Stimulated activated CD8-positive, alpha-beta memory T cell treated with anti-CD3 and anti-CD28 coated beads, Interleukin-4, amount 100 ng/mL, for 4 hours (primary cell): ENCODE data around the gene NEGR1.

ENCODE experiments used
- DNase-seq, 2 donors: peaks; one replicate each; pipeline ENCODE4 v3.0.0-alpha.2; 2020; ENCODE audit warnings: low read depth in 2 of 2, low spot score in 1 of 2

The NEGR1 gene

DNA sequence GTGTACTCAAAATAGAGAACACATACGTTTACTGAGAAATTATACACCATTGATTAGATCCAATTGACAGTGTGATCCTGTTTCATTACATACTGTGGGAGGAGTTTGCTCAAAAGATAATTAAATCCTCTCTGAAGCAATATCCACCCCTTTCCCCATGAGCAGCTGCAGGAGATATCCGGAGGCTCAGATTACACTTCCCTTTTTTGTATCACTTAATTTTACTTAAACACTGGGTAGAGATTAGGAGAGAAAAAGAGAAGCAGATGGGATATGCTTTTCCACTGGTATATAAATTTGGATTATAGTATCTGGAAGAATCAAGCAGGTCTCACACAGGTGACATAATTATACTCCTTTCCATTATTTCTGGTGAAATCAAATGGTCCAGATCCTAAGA is 868.2 kb downstream of the NEGR1 start:
- no peak for DNase-seq

DNA sequence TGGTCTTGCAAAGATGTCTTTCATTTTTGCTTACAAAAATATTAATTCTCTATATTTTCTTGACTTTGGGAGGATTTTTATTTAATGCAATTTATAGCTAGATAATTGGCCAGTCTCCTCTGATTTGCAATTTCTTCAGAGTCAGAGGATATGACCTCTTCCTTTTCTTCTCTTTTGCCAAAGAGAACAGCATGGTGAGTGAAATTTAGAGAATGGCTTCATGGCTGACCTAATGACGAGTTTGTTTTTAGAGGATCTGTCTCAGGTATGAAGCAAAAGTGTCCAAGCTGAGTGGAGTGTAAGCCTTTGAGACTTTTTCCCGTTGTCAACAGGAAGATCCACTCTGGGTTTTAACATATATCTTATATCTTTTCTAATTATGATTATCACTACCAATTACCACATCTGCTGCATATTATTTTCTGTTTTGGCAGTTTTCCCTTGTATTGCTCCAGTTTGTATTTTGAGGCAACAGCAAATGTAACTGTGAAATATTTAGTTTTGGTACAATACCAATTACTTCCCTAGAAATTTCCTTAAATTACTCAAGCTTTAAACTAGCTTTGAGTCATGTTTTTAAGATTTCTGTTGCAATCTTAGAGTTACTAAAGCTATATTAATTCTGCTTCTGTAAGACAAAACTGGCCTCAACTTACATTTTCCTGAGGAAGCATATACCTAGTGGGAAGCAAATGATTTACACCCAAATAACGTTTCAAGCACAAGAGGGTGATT is 868.7 kb downstream of the NEGR1 start:
- DNase-seq = no peak

DNA sequence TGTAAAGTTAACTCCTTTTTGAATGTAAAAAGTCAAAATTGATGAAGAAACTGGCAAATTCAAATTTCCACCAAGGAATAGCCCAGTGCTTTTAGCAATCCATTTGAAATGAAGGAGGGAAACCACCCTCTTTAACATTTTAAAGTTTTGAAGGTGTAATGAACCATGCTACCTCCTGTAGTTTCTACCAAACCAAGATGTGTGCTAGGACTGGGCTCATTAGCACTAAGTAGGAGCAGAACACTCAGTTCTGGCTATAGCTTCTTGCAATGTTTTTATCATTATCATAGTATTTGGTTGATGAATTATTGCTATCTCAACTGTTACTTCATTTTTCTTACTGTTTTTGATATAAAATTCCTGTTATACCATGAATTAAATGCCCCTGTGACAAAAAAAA is 882.3 kb downstream of the NEGR1 start:
- DNase-seq = no peak

DNA sequence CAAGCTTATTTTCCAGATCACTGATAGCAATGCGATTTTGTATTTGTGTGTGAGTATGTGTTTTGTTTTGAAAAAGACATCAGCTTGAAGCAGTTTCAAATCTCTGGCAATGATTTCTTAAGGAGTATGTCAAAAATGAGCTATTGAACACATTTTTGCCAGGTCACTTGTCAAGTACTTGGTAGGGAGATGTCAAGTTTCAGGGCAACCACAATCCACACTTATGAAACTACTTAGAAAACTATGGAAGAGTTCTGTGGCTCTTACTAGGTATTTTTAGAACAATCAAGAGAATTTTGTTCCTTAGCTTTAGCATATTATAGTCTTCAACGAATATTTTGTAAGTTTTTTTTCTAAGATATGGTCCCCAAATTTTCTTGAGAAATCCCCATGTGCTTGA is 882.7 kb downstream of the NEGR1 start:
- no peak for DNase-seq

DNA sequence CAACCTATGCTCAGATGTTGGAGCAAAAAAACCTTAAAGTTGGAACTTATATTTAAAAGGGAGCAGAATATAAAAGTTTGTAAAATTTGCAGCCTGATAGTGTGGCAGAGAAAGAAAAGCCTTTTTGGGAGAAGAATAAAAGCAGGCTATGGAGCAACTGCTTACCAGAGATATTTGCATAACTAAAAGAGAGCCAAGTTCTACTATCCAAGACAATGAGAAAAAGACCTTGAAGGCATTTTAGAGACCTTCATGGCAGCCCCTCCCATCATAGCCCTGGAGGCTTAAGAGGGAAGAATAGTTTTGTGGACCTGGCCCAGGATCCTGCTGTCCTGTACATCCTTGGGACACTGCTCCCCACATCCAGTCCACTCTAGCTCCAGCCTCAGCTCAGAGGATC is 889.0 kb downstream of the NEGR1 start:
- DNase-seq = no peak

DNA sequence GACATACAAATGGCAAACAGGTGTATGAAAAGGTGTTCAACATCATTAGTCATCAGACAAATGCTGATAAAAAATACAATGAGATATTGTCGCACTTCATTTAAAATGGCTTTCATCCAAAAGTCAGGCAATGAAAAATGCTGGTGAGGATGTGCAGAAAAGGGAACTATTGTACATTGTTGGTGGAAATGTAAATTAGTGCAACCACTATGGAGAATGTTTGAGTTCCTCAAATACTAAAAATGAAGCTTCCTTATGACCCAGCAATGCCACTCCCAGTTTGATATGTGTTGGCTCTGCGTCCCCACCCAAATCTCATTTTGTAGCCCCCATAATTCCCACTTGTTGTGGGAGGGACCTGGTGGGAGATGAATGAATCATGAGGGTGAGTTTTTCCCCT is 891.8 kb downstream of the NEGR1 start:
- DNase-seq = no peak

DNA sequence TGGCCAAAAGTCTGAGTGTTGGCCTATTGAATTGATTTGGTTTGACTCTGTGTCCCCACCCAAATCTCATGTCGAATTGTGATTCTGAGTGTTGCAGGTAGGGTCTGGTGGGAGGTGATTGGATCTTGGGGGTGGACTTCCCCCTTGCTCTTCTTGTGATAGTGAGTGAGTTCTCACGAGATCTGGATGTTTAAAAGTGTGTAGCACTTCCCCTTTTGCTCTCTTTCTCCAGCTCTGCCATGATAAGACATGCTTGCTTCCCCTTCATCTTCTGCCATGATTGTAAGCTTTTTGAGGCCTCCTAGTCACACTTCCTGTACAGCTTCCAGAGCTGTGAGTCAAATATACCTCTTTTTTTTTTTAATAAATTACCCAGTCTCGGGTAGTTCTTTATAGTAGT is 904.5 kb downstream of the NEGR1 start:
- no peak for DNase-seq

DNA sequence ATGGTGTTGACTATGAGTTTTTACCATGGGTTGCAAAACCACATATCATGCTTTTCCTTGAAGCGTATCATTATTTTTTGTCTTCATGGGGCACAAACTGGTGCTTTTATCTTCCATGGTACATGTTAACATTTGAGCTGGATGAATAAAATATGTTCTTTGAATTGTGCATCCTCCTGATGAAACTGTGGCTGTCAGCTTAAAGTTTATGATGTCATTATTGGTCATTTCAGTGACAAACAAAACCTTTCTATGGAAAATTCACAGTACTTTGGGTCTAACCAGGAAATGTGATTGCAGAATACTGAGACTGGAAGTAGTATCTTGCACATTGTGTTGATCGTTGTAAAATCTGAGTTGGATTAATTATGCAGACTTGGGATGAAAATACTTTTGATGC is 909.8 kb downstream of the NEGR1 start:
- no peak for DNase-seq

DNA sequence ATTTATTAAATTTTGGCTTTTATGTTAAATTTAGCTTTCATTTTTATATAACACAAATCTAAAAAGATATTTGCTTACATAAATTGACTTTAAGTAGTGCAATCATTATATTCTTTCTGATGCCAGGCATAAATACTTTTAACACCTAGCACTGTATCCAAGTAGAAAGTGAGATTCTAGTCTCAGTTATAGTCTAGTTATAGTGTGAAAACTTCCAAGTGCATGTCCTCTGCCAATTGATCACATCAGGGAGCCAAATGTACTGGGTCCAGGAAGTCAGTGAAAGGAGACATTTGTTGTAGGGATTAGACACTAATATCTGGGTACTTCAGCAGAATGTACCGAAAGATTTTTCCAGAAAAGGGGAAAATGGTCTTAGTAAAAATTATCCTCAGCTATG is 910.8 kb downstream of the NEGR1 start:
- DNase-seq = no peak

DNA sequence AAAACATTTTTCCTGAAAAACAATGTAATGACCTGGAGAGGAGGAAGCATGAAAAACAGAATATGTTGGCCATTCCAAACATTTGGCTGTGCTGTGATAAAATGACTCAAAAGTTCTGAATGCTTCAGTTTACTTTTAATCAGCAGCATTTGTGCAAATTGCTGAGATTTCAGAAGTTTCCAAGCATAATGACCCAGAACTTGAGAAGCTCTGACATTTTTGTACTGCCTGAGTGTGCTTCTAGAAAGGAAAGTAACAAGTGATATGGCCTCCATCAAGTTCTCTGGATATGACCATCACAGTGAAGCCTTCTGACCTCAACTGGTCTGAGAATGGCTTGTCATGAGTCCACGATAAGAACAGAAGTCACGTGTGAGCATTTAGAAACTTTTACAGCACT is 918.1 kb downstream of the NEGR1 start:
- no peak for DNase-seq

DNA sequence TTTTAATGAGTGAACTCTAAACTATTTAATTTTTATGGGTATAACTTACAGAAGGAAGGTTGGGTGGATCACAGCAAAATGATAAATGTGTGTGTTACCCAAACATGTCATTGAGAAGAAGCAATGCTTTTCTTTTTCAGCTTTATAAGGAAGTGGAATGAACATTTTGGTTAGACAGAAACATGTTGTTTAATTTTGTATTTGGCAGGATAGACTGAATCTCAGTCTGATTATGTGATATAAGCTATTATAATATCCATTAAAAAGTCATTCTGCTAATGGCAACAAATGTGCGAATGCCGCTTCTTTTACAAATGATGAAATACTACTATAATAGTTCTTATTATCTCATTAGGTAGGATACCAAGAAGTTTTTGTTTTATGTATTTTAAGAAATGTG is 919.6 kb downstream of the NEGR1 start:
- no peak for DNase-seq

DNA sequence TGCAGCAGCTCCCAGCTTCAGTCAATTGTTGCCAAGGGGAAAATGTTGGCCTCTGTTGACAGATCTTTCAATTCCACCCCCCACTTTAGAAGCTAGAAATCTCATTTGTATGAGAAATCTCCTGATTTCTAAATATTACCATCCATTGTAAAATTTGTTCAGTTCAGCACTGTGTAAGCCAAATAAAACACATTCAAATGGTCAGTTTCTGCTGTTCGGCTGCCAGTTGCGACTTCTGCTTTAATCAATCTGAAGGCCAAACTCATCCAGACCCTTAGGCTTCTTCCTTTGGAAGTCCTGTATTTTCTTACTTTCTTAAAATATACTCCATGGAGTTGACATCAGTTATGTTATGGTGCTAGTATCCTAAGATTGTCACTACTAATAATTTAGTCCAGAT is 920.3 kb downstream of the NEGR1 start:
- no peak for DNase-seq

DNA sequence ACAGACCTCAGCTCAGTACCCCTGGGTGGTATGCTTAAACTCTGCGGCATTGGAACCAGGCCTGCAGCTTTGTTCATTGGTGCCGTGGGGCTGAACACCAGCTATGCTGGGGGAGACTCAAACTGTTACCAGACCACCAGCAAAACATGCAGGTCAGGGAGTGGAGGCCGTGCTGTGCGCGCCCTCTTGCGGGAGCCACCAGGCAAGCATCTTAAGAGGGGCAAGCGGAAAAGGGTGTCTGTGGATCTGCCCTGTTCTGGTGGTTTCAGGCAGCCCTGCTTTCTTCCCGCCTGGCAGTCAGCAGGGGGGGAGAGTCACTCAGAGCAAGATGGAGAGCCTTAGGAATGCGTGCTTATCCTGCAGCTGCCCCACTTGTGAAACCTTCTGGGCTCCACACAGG is 924.6 kb downstream of the NEGR1 start:
- DNase-seq = no peak

DNA sequence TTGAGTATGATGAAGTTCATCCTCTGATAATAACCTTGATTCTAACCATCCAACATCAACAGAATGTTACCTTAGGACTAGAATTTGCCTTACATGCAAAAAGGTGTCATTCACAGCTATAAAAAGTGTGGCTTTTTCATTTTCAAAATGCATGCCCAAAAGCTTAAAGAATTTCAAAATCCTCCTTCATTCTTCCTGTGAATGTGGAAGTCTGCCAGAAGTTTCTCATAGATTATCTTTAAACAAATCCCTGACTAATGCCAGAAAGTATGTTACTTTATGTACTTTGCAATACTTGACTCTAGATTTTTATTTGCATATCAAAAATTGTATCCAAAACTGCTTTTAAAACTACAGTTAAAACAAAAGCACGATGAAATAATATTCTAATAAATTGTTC is 930.9 kb downstream of the NEGR1 start:
- DNase-seq = no peak

DNA sequence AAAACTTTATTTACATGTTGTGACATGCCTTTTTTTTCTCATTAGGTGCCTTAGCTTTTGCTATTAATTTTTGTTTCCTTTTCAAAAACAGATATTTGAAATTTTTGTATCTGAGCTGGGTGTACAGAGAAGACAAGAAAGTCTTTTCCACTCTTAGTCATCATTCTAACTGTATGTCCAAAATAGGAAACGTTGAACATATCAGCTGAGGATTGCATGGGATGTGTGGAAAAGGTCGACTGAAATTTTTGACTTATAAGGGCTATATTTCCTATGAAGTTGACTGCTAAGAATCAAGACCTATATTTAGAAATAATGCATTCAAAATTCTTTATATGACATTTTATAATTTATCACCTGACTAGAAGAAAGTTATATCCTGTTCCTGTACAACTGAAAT is 931.5 kb downstream of the NEGR1 start:
- no peak for DNase-seq

DNA sequence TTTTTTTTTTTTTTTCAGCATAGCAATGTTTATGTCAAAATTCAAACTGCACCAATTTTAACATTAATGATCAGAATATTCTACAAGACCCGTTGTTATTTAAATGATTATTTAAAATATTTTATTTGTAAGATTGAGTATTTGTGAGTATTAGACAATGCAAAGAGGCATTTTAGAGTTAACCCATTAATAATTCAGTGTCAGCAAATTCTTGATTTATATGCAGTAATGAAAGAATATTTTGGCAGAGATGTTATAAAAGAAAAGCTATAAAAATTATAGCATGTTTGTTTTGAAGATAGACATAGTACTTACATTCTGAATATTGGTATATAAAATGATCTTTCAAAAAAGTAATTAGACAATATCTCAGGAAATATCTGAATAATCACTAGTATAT is 932.0 kb downstream of the NEGR1 start:
- DNase-seq = no peak
